Measurements from ENCODE around the gene FAM210A. TPM values are rescaled to one million over a fixed set of nuclear protein-coding genes. Genes with fewer than 3 reads are reported as not detected.

FAM210A gene
- polyA plus RNA-seq, 4 donors = 20.5 to 23.5 (median 22.3) TPM

DNA sequence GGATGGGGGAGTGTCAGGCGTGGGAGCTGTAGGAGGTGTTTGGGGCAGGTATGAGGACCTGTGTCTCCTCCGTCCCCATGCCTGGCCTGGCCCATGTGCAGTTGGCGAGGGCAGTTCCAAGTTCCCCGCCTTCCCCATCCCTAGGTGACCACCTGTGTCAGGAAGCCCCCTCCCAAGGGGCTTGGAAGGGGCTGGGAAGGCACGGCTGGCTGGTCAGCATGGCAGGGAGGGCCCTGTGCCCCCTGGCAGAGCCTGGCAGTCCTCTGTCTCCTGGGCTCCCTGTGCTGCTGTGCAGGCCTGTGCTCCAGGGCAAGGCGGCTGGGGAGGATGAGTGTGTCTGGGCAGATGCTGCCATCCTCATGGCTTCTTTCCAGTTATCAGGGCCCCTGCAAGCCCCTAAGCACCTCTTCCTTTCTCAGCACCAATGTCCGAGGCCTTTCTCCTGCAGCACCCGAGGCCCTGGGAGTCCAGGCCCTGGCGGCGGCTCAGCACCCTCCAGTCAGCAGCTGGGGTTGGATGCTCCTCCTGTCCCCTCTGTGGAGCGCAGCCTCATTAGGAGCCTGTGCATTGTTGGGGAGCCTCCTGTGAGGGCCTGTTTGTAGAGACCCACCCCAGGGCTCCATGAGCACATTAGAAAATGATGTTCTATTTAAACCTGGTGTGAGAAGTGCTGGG, 101.7 kb downstream of the FAM210A start:
- no peak for DNase-seq (ENCODE audit: low read depth in 4 of 4, low spot score in 3 of 4)

DNA sequence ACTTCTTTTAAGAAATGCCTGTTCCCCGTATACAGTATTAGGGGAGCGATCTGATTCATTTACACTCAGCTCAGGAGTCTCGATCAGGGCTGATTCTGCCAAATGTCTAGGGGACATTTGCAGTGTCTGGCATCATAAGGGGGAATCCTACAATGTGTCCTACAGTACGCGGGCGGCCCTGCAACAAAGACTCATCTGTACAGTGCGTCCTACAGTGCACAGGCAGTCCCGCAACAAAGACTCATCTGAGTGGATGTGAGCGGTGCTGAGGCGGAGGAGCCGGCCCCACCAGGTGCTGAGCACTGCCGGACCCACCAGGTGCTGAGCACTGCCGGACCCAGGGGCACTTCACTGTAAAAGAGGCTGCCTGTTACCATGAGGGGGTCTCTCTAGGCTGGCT, 102.5 kb downstream of the FAM210A start:
- DNase-seq (ENCODE audit: low read depth in 4 of 4, low spot score in 3 of 4) = no peak

- DNase-seq (ENCODE audit: low read depth in 4 of 4, low spot score in 3 of 4) = no peak
Observed at GRCh38 chr18:13623348-13623747, 103.0 kb downstream of the FAM210A start.

DNA sequence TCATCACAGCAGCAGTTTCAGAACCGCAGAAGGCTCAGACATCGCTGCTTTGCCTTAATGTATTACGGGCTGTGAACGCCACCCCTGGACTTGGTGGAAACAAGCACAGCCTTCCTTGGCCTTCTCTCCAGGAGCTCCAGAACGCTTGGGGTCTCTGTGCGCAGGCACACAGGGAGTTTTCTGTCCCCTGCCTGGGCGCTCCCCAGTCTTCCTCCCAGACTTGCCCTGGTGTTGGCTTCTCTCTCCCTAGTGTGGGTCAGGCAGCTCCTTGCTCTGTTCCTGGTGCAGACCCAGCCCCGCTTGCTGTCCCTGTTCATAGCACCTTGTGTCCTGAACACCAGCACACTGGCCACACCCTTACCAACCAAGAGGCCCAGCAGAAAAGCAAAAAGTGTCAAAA, 103.6 kb downstream of the FAM210A start:
- no peak for DNase-seq (ENCODE audit: low read depth in 4 of 4, low spot score in 3 of 4)

DNA sequence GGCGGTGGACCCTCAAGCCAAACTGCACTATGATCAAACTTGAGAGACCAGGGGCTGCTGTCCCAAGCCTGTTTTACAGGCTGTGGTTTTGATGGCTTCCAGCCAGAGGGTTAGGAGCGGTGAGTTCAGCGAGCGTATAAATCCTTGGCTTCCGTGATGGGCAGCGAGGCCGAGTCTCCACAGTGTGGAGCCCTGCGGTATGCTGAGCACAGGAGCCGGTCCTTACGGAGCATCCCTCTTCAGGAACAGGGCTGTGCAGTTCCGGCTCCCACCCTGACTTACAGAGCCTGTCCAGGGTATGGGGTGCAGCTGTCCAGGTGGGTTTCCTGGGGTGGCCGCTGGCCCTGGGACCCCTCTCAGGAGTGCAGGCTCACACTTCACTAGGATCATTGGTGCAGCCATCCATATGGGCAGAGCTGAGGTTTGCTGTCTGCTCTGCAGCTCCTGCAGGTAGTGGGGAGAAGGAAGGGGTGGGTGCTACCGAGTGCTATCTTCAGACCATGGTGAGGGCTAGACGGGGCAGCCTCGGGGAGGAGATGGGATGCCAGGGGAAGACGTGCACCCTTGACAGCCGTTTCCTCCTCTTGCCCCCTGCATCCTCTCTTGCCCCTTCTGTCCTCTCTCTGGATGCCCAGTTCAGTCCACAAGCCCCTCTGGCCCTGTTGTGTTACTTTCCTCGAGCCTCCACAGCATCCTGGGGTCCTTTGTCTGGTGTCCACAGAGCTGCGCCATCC, 104.3 kb downstream of the FAM210A start:
- no peak for DNase-seq (ENCODE audit: low read depth in 4 of 4, low spot score in 3 of 4)

GRCh38 chr18:13621446-13621849, 104.9 kb downstream of the FAM210A start:
- DNase-seq (ENCODE audit: low read depth in 4 of 4, low spot score in 3 of 4) = no peak

DNA sequence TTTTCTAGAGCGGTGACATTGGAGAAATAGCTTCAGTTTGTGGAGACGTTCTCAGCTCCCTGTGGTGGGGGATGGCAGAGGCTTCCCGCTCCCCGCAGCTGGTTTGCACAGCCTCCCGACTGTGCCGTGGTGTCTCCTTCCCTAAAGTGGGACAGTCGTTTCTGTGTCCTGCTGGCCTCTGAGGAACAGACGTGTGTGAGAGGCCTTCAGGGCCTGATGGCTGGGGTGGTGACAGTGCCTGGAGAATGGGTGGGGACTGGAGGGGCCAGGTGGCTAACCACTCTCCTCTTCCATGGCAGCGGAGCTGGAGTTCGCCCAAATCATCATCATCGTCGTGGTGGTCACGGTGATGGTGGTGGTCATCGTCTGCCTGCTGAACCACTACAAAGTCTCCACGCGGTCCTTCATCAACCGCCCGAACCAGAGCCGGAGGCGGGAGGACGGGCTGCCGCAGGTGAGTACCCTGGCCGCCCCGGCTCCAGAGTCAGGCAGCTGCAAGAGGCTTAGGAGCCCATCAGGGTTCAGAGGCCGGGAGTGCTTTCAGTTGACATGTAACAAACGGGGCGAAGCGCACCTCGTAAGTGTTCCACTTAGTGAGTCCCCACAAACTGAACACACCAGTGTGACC, 105.4 kb downstream of the FAM210A start:
- no peak for DNase-seq (ENCODE audit: low read depth in 4 of 4, low spot score in 3 of 4)

DNA sequence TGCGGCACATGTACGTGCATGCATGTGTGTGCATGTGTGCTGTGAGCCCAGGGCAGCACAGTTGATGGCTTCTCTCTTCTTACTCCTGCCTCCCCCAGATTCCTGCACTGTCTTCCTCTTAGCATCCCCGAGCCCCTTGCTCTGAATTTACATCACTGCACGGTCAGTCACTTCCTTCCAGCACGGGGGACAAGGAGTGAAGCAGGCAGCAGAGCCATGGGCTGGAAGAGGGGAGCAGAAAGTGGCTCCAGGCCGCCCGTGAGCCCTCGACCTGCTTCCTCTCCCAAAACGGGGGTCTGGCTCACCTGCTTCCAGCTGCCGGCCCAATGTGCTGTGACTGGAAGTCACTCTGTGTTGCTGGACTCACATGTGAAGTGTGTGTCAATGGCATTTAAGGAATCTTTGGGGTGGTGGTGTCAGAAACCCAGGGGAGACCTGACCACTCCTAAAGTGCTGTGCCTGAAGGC, 106.1 kb downstream of the FAM210A start:
- DNase-seq (ENCODE audit: low read depth in 4 of 4, low spot score in 3 of 4) = no peak

GRCh38 chr18:13619505-13620205, 106.7 kb downstream of the FAM210A start:
- DNase-seq (ENCODE audit: low read depth in 4 of 4, low spot score in 3 of 4) = no peak

DNA sequence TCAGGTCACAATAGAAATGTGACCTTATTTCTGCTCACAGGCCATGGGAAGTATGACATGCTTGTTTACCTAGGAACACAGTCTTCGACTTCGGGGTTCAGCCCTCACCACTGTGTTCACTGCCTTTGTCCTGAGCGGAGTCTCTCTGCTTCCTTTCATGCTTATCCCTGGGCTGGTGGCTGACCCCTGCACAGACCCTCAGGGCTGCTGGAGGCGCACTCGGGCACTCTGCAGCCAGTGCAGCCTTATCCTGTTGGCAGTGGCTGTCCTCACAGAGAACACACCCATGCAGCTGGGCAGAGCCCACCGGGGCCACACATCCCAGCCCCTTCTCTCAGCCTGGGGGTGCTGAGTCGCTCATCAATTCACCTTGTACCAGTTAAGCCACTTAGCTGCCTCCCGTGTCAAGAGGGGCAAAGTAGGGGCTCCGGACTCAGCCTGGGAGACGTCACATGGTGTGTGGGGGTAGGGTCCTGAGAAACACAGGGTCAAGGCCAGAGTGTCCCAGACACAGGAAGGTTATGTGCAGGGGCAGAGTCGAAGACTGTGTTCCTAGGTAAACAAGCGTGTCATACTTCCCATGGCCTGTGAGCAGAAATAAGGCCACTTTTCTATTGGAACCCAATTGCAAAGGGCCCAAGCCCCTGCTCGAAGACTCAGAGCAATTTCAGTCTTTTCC, 107.5 kb downstream of the FAM210A start:
- no peak for DNase-seq (ENCODE audit: low read depth in 4 of 4, low spot score in 3 of 4)

DNA sequence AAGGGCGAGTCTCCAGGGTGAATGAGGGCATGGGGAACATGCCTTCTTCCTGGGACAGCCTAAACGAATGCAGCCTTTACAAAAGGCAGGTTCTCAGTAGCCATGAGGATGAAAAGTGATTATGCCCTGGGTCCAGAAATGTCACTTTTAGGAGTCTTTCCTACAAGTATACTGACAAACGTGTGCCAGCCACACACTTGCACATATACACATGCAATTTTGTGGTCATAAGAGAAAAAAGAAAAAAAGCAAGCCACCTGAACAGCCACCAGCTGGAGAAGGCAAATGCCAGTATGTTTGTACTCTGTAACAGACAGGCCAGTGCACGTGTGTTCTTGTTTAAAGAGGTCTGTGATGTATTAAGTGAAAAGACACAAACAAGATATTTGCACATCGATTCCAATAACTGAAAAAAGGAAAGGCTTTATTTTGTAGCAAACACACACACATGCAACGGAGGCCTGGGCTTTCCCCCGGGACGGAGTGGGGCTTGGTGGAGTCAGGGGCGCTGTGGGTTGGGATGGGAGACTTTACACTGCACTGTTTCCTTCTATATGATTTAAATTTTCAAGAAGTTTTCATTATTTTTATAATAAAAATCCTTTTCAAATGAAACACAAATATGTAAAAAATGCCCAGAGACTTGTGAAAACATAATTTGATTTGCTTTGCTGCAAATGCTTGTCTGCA, 108.4 kb downstream of the FAM210A start:
- no peak for DNase-seq (ENCODE audit: low read depth in 4 of 4, low spot score in 3 of 4)

GRCh38 chr18:13616525-13617035, 109.8 kb downstream of the FAM210A start:
- DNase-seq (ENCODE audit: low read depth in 4 of 4, low spot score in 3 of 4) = no peak

DNA sequence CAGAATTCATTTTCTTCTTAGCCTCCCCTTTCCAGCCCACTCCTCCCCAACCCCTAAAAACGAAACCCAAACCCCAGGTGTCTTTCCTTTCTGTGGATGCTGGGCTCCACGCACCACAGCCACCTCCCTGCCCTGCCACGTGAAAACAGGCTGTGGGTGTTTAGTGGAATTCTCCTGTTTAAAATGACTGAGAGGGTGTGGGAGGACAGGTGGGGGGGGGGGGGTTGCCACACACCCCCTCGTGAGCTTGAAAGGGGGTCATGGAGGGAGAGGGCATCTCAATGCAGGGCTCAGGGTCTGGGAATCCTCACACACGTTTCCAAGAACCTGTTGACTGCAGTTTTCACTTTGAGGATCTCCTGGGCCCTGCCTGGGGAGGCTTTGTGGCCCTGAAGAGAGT, 110.3 kb downstream of the FAM210A start:
- no peak for DNase-seq (ENCODE audit: low read depth in 4 of 4, low spot score in 3 of 4)

DNA sequence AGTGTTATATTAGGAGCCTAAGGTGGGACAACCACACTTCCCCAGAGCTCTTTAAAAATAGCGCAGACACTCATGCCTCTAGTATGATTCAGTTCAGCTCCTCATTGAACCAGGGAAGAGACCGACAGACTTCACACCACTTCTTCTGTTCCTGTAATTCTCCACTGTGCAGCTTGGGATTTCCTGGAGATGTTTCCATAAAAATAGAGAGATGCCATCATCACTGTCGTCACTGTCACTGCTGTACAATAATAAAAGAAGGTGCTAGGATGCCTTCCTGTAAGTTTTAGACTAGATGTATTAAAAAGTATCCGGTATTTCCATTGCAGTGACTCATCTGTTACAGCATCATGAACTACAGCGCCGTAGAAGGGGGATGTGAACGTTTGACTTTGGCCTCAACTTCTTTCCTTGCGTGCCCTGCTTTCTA, 110.9 kb downstream of the FAM210A start:
- DNase-seq (ENCODE audit: low read depth in 4 of 4, low spot score in 3 of 4) = no peak

DNA sequence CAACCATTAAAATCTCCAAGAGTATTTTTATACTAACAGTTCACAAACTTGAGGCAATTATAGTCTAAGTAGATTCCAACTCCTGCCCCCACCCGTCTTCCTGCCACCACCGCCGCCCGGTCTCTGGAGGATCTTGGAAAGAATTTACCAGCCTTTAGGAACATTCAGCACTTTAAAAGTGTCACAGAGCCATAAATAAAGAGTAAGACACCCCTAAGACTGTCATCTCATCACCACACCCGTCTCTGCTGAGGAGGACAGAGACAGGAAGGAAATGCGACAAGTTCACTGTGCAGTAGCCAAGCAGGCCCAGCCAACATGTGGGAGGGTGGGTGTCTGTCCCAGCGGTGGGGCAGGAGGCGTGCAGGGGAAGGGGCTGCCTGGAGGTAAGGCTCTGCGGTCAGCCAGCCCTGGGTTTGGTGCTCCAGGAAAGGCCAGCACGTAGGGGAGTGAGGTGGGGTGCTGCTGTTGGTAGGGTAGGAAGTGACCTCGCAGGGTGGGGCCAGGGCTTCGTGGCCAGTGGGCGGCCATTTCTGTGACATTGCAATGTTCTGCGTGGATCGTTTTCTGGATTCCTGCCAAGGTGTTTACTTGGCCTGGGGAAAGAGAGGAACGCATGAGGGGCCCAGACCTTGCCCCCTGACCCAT, 111.6 kb downstream of the FAM210A start:
- DNase-seq (ENCODE audit: low read depth in 4 of 4, low spot score in 3 of 4) = no peak

GRCh38 chr18:13613591-13614501, 112.5 kb downstream of the FAM210A start:
- DNase-seq (ENCODE audit: low read depth in 4 of 4, low spot score in 3 of 4) = no peak

Measured in right renal pelvis (tissue), 4 donors.